ENCODE results near the gene FURIN.

- TF ChIP-seq CTCF (IDR thresholded peaks at IDR 0.05 in 4 of 5, conservative IDR thresholded peaks at IDR 0.05 in 1 of 5) (no peak), POLR2A (IDR thresholded peaks at IDR 0.05) (no peak)
Observed at GRCh38 chr15:90889313-90889730, 20.9 kb downstream of the FURIN start.

Data from gastrocnemius medialis (tissue), 4 donors.